HuH-7.5 (cell line): ENCODE data around the gene ZNF630.
"Not testable (repeated sequence)": the region's sequence is repeated elsewhere in the genome, so short reads cannot be mapped to it uniquely, and the experiment has no call there.

Experiments used
- DNase-seq: peaks from one replicate; pipeline ENCODE4 v3.0.0; 2011; ENCODE audit warnings: low spot score

ZNF630 gene

GRCh38 chrX:48028091-48028490 is 43.3 kb downstream of the ZNF630 start:
- DNase-seq: no peak

- not testable (repeated sequence) for DNase-seq
Observed at GRCh38 chrX:48027545-48027944, 43.9 kb downstream of the ZNF630 start.

- no peak for DNase-seq
Observed at GRCh38 chrX:48025561-48025960, 45.9 kb downstream of the ZNF630 start.

GRCh38 chrX:48022738-48023137 is 48.7 kb downstream of the ZNF630 start:
- DNase-seq: no peak

GRCh38 chrX:48022100-48022499 is 49.3 kb downstream of the ZNF630 start:
- no peak for DNase-seq

GRCh38 chrX:48021026-48021900 is 50.2 kb downstream of the ZNF630 start:
- peak; percentile 37 for DNase-seq

- not testable (repeated sequence) for DNase-seq
Observed at GRCh38 chrX:48020472-48020871, 51.0 kb downstream of the ZNF630 start.

- not testable (repeated sequence) for DNase-seq
Observed at GRCh38 chrX:48019892-48020291, 51.5 kb downstream of the ZNF630 start.

GRCh38 chrX:48016583-48017310 is 54.7 kb downstream of the ZNF630 start:
- not testable (repeated sequence) for DNase-seq

GRCh38 chrX:48009445-48009960 is 61.9 kb downstream of the ZNF630 start:
- DNase-seq: not testable (repeated sequence)
